ENCODE results near the gene HDAC3. TPM values are rescaled to one million over a fixed set of nuclear protein-coding genes. Genes with fewer than 3 reads are reported as not detected.

Gene HDAC3
- total and polyA plus RNA-seq, 2 donors (not counting 1 experiment from before 2014, with no cell fraction given) = 85.5 to 94.0 TPM

DNA sequence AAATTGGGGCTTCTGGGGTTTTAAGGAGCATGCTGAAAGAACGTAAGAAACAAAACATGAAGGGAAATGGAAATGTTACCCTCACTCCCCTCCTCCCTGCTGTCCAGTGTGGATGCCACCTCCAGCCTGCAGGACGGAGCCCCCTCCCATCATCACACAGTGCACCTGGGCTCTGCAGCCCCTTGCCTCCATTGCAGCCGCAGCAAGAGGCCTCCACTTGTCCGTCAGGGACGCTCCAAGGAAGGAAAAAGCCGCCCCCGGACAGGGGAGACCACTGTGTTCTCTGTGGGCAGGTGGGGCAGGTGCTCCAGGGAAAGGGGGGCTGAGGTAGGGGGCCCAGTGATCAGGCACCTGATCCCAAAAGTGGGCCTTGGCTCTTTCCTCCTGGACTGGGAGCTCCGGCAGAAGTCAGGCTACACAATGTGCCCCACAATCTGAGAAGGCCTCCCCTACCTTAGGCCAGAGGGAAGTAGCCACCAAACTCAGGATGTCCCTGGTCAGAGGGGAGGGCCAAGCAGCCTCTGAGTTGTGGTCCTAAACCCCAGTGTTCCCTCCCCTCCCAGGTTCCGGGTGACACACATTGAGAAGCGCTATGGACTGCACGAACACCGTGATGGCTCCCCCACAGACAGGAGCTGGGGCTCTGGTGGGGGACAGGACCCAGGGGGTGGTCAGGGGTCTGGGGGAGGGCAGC is 2.9 kb upstream of the HDAC3 start:
- H3K4me3 Mint-ChIP-seq = no peak overlapping the region

More for the DNA sequence above, 2.9 kb upstream of the HDAC3 start:
- ChIA-PET POLR2A (interaction anchor here (1.1 to 3.6 kb wide), 2 partner anchors 12 kb away, joined by 3 to 22 read pairs; partner anchors contain the start of gene FCHSD1), CTCF (interaction anchor here (0.5 to 10.3 kb wide), 5 partner anchors 8 to 337 kb away, joined by 3 to 124 read pairs (median 3); partner anchors contain the start of genes DIAPH1 and PCDH1)
- Histone ChIP-seq H3K36me3 (replicated peaks in 1 of 2; ENCODE audit: control extremely low read depth in 1 of 2, control insufficient read depth in 1 of 2, extremely low read depth in 1 of 2, insufficient read depth in 2 of 2, low read length in 1 of 2) (peaks cover under 1 to 28% of the 10 kb centered on the region in 2 experiments), H2AFZ (ENCODE audit: insufficient read depth, low read depth, low read length, poor library complexity, severe bottlenecking) (no peak overlapping the region), H3K27ac (ENCODE audit: low read length in 2 of 2) (no peak overlapping the region), H3K9ac (ENCODE audit: low read length) (no peak overlapping the region), H4K20me1 (ENCODE audit: control insufficient read depth, insufficient read depth, low read length, poor library complexity, severe bottlenecking) (peaks cover 16% of the 10 kb centered on the region), H3K4me2 (replicated peaks; ENCODE audit: low read depth, low read length, poor library complexity, severe bottlenecking) (no peak overlapping the region), H3K4me3 (ENCODE audit: control extremely low read depth in 1 of 5, extremely low read depth in 1 of 5, insufficient read depth in 1 of 5, low read depth in 2 of 5, low read length in 4 of 5) (no peak overlapping the region), H3K4me1 (ENCODE audit: control insufficient read depth in 2 of 2, insufficient read depth in 2 of 2, low read length in 2 of 2) (peaks cover 24 to 28% of the 10 kb centered on the region in 2 donors), H3K79me2 (ENCODE audit: control insufficient read depth, insufficient read depth, low read length) (peaks cover 29% of the 10 kb centered on the region), H3K9me3 (ENCODE audit: control extremely low read depth in 1 of 3, control insufficient read depth in 2 of 3, insufficient read depth in 1 of 3, low read length in 2 of 3) (no peaks in the 10 kb centered on the region), H3K27me3 (replicated peaks in 1 of 4; ENCODE audit: control extremely low read depth in 1 of 4, control insufficient read depth in 3 of 4, insufficient read depth in 4 of 4, low read length in 3 of 4) (no peaks in the 10 kb centered on the region)
- H3K27me3 Mint-ChIP-seq = no peaks in the 10 kb centered on the region
- 96% methylated on average over 11 of the region's 12 CpGs for WGBS (ENCODE audit: insufficient coverage)
- peaks cover 26% of the 10 kb centered on the region for H3K4me1 Mint-ChIP-seq
- intact Hi-C loops (cut with micrococcal nuclease) = no loop called here
- ATAC-seq (ENCODE audit: low read depth) (no peak), DNase-seq (no peak)
- H3K27ac Mint-ChIP-seq = no peak overlapping the region
- no peaks in the 10 kb centered on the region for H3K9me3 Mint-ChIP-seq (ENCODE audit: insufficient read depth)
- TF ChIP-seq EZH2 (IDR thresholded peaks at IDR 0.05; ENCODE audit: borderline replicate concordance, insufficient read depth, low read depth, low read length, poor library complexity, severe bottlenecking) = no peak
- TF ChIP-seq, protein P1, sequence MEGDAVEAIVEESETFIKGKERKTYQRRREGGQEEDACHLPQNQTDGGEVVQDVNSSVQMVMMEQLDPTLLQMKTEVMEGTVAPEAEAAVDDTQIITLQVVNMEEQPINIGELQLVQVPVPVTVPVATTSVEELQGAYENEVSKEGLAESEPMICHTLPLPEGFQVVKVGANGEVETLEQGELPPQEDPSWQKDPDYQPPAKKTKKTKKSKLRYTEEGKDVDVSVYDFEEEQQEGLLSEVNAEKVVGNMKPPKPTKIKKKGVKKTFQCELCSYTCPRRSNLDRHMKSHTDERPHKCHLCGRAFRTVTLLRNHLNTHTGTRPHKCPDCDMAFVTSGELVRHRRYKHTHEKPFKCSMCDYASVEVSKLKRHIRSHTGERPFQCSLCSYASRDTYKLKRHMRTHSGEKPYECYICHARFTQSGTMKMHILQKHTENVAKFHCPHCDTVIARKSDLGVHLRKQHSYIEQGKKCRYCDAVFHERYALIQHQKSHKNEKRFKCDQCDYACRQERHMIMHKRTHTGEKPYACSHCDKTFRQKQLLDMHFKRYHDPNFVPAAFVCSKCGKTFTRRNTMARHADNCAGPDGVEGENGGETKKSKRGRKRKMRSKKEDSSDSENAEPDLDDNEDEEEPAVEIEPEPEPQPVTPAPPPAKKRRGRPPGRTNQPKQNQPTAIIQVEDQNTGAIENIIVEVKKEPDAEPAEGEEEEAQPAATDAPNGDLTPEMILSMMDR (IDR thresholded peaks at IDR 0.05) = no peak

Data from B cell (primary cell).